ENCODE results near the gene BORCS6. TPM values are rescaled to one million over a fixed set of nuclear protein-coding genes. Genes with fewer than 3 reads are reported as not detected.

Gene BORCS6
- total and polyA plus RNA-seq, 9 of the 15 experiments (the other 6 are each of a cell fraction or from before 2014, with no cell fraction given), result 0.01 to 7.4 (median 2.3) TPM

DNA sequence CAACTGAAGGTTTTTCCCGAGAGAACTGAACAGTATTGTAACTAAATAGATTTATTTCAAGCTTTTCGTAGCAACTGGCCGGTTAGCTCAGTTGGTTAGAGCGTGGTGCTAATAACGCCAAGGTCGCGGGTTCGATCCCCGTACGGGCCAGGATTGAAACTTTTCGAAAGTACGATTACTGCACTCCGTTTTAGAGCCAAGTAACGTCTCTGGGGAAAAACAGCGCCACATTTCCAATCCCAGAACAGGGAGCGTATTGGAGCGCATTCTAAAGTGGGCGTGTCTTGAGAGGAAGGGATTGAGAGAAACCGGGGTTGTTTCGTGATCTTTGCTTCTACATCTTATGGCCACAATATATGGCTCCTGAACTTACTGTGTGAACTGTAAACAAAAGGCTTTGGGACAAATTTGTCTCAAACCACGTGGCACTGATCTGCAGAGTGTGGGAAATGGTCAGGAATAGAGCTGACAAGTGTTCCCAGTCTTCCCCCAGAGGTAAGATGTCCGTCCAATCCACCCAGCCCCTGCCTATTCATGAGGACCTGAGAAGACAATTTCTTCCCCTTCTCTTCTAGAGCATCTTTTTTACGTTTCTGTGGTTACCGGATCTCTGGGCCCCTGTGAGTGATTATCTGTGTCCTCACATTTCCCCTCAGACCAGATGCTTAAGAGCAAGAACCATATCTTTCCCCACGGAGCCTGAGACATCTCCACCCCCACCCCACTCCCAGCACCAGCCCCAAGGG is 2.3 kb downstream of the BORCS6 start (continued):
- TF ChIP-seq, protein P1, sequence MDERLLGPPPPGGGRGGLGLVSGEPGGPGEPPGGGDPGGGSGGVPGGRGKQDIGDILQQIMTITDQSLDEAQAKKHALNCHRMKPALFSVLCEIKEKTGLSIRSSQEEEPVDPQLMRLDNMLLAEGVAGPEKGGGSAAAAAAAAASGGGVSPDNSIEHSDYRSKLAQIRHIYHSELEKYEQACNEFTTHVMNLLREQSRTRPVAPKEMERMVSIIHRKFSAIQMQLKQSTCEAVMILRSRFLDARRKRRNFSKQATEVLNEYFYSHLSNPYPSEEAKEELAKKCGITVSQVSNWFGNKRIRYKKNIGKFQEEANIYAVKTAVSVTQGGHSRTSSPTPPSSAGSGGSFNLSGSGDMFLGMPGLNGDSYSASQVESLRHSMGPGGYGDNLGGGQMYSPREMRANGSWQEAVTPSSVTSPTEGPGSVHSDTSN (CRISPR knock-in tag; IDR thresholded peaks at IDR 0.05; ENCODE audit: low read depth), result no peak
- TF ChIP-seq, protein P1 (tag; conservative IDR thresholded peaks at IDR 0.05; ENCODE audit: low read depth), result no peak
- TF ChIP-seq NR1H2 (CRISPR knock-in tag; IDR thresholded peaks at IDR 0.05) (no peak), BRF1 (IDR thresholded peaks at IDR 0.05; ENCODE audit: borderline replicate concordance, extremely low read depth, insufficient read length) (peak; percentile 17), NFIC (IDR thresholded peaks at IDR 0.05) (peak; percentile 69), RNF2 (IDR thresholded peaks at IDR 0.05) (peak; percentile 55; the same call in 1 of the 2 replicates), PYGO2 (tag; IDR thresholded peaks at IDR 0.05) (no peak), L3MBTL2 (IDR thresholded peaks at IDR 0.05) (no peak; the same call in 1 of the 2 replicates), ADNP (tag; IDR thresholded peaks at IDR 0.05) (0 out of 2 replicates have a peak, but pooled peaks have one; percentile 67), FOSL1 (tag; conservative IDR thresholded peaks at IDR 0.05) (peak; percentile 12; the same call in 1 of the 2 replicates), EP300 (IDR thresholded peaks at IDR 0.05; ENCODE audit: low read length) (peak; percentile 62), CBFB (CRISPR knock-in tag; IDR thresholded peaks at IDR 0.05) (no peak), NRF1 (conservative IDR thresholded peaks at IDR 0.05 in 1 of 2, IDR thresholded peaks at IDR 0.05 in 1 of 2) (peak; percentile 29 to 53; a peak in 2 of 4 replicates), TARDBP (IDR thresholded peaks at IDR 0.05) (peak; percentile 54; the same call in 1 of the 2 replicates), SRSF1 (IDR thresholded peaks at IDR 0.05; ENCODE audit: low read depth, low read length) (no peak), NBN (IDR thresholded peaks at IDR 0.05; ENCODE audit: low read depth) (peak; percentile 49), ARNT (IDR thresholded peaks at IDR 0.05) (0 out of 4 replicates have a peak, but pooled peaks of 1 of the 2 experiments have one; percentile 15)
- TF ChIP-seq, protein P2, sequence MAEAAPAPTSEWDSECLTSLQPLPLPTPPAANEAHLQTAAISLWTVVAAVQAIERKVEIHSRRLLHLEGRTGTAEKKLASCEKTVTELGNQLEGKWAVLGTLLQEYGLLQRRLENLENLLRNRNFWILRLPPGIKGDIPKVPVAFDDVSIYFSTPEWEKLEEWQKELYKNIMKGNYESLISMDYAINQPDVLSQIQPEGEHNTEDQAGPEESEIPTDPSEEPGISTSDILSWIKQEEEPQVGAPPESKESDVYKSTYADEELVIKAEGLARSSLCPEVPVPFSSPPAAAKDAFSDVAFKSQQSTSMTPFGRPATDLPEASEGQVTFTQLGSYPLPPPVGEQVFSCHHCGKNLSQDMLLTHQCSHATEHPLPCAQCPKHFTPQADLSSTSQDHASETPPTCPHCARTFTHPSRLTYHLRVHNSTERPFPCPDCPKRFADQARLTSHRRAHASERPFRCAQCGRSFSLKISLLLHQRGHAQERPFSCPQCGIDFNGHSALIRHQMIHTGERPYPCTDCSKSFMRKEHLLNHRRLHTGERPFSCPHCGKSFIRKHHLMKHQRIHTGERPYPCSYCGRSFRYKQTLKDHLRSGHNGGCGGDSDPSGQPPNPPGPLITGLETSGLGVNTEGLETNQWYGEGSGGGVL (CRISPR knock-in tag; IDR thresholded peaks at IDR 0.05), result no peak
- TF ChIP-seq, protein P3, sequence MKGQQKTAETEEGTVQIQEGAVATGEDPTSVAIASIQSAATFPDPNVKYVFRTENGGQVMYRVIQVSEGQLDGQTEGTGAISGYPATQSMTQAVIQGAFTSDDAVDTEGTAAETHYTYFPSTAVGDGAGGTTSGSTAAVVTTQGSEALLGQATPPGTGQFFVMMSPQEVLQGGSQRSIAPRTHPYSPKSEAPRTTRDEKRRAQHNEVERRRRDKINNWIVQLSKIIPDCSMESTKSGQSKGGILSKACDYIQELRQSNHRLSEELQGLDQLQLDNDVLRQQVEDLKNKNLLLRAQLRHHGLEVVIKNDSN (CRISPR knock-in tag; IDR thresholded peaks at IDR 0.05), result peak; percentile 72
- TF ChIP-seq, protein P4, sequence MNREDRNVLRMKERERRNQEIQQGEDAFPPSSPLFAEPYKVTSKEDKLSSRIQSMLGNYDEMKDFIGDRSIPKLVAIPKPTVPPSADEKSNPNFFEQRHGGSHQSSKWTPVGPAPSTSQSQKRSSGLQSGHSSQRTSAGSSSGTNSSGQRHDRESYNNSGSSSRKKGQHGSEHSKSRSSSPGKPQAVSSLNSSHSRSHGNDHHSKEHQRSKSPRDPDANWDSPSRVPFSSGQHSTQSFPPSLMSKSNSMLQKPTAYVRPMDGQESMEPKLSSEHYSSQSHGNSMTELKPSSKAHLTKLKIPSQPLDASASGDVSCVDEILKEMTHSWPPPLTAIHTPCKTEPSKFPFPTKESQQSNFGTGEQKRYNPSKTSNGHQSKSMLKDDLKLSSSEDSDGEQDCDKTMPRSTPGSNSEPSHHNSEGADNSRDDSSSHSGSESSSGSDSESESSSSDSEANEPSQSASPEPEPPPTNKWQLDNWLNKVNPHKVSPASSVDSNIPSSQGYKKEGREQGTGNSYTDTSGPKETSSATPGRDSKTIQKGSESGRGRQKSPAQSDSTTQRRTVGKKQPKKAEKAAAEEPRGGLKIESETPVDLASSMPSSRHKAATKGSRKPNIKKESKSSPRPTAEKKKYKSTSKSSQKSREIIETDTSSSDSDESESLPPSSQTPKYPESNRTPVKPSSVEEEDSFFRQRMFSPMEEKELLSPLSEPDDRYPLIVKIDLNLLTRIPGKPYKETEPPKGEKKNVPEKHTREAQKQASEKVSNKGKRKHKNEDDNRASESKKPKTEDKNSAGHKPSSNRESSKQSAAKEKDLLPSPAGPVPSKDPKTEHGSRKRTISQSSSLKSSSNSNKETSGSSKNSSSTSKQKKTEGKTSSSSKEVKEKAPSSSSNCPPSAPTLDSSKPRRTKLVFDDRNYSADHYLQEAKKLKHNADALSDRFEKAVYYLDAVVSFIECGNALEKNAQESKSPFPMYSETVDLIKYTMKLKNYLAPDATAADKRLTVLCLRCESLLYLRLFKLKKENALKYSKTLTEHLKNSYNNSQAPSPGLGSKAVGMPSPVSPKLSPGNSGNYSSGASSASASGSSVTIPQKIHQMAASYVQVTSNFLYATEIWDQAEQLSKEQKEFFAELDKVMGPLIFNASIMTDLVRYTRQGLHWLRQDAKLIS (CRISPR knock-in tag; IDR thresholded peaks at IDR 0.05), result peak; percentile 51; the same call in 1 of the 2 replicates
